ACHN (cell line): Measurements from ENCODE around the gene METAP1.
"Not testable (repeated sequence)": the region's sequence is repeated elsewhere in the genome, so short reads cannot be mapped to it uniquely, and the experiment has no call there.

ENCODE experiments used
- DNase-seq: peaks from one replicate; pipeline ENCODE4 v3.0.0-alpha.2; 2015
- in situ Hi-C: cut with HindIII; loops from 2 replicates; pipeline ENCODE4 v1.10.0; 2017; ENCODE audit warnings: low sequenced_read_pairs, low pct_ligation_motif_present, low pct_unique_long_range_greater_than_20kb

The METAP1 gene

DNA sequence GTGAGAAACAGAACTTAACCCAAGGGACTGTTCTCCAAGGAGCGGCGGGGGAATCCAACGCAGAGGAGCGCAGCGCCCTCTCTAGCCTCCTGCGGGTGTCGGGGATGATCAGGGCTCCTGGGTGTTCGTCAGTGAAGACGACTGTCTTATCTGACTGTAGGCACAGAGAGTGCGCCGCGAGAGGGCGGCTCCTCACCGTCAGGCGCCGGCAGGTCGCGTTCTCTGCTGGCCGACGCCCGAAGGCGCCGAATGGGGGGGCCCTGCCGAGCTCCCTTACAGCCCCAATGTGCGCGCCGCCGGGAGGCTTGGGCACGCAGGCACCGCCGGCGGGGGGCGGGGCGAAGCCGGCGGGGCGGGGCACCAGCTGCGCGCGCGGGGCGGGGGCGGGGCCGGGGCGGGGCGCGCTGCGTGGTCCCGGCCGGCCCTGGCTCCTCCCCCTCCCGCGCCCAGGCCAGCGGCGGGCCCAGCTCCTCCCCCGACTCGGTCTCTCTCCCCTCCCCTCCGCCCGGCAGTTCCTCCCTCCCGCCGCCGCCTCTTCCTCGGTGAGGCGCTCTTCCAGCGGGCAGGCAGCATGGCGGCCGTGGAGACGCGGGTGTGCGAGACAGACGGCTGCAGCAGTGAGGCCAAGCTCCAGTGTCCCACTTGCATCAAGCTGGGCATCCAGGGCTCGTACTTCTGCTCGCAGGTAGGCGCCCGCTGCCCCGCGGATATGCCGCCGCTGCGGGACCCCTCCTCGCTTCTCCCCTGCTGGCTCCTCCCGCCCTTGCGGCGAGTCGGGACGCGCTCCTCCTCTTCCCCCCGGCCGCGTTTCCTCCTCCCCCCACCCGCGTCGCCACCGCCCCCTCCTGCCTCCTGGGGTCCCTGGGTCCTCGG is at the start of gene METAP1:
Gene METAP1 (plus strand): TSS at position 539 of the 873 bp plus-strand sequence. CDS start 33 bp downstream, at position 572.
- in situ Hi-C loops, result no loop called here
- peak; percentile 94 for DNase-seq

DNA sequence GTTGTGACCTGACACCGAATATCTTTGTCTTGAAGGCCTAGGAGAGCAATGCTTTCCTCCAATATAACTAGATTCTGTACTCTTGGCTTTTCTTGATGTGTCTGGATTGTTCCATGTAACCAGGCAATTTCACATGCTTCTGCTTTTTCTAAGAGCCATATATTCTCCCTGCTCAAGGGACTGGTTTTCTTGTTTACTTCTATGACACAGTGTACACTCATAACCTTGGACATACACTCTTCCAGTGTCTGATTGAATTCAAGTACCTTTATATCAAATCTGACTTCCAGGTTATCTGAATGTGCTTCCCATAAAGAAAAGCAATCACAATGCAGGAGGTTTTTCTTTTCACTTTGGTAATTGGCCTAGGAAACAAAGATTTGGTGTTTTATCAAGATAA is 49.2 kb upstream of the METAP1 start:
- in situ Hi-C loops, result no loop called here
- DNase-seq, result no peak

DNA sequence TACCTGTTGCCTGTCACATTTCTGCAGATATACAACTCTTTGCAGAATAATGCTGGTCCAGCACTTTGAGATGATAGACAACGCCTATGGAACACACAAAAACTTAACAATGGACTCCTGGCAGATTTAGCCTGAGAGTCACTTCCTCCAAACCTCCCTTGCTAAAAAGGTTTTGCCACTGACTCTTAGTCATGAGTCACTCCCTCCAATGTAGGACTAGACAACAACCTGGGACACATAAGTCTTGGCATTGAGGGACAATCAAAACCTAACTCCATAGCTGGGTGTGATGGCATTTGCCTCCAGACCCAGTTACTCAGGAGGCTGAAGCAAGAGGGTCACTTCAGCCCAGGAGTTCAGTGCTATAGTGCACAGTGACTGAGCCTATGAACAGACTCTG is 44.6 kb upstream of the METAP1 start:
- no peak for DNase-seq
- in situ Hi-C loops, result no loop called here

DNA sequence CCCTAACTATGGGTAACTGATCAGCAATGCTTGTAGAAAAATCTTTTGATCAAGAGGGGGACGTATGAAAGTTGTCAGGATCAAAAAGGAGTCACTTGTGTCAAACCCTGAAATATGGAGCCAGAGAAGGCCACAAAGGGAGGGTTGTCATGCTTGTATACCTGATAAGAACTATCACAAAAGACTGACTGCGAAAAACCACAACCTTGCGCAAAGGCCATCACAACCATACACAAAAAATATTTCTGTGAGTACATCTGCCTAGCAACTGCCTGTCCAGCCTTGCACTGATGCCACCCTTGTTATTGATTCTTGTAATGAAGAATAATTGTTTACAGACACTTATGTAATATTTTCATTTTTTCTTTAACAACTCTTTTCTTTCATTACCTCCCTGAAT is 43.8 kb upstream of the METAP1 start:
- in situ Hi-C loops, result no loop called here

DNA sequence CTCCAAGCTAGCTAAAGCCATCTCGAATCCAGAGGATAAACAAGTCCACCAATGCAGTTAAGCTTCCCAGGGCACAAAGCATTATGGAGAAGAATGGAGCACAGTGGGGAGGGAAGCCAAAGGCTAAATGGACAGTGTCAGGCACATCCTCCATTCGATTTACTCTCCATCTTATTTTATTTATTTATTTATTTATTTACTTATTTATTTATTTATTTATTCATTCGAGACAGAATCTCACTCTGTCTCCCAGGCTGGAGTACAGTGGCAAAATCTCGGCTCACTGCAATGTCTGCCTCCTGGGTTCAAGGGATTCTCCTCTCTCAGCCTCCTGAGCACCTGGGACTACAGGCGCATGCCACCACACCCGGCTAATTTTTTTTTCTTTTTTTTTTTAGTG is 40.3 kb upstream of the METAP1 start:
- no peak for DNase-seq
- in situ Hi-C loops, result no loop called here

More for the DNA sequence above, 43.8 kb upstream of the METAP1 start:
- DNase-seq, result no peak

DNA sequence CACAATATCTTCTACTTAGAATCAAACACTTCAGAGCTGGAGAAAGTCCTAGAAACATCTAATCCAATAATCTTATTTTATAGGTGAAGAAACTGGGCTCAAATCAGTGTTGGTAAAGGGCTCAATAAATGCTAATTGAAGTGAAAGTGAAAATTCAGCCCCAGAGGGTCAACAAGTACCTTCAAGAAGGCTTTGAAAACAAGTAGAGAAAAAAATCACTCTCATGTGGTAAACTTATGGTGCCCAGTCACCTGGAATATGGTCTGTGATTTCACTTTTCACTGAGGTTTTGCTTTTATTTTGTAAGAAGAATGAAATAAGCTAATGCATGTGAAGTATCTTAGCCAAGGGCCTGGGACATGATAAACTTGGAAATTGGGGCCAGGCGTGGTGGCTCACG is 37.5 kb upstream of the METAP1 start:
- DNase-seq, result no peak
- in situ Hi-C loops, result no loop called here

DNA sequence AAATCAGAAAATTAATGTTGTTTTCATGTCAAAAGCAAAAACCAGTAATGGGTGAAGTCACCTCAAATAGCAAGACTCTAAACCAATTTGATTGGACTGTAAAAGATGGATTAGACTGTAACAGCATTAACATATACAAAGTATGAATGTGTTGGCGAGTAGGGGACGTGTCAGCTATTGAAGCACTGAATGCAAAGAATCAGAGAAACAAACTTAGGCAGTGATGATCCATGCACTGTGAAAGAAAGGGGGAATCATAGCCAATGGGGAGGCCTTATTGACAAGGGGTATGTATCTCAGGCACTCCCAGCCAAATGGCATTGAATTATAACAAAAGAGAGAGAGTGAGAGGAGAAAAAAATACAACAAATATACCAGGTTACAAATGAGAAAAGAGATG is 36.1 kb upstream of the METAP1 start:
- in situ Hi-C loops, result no loop called here
- no peak for DNase-seq

DNA sequence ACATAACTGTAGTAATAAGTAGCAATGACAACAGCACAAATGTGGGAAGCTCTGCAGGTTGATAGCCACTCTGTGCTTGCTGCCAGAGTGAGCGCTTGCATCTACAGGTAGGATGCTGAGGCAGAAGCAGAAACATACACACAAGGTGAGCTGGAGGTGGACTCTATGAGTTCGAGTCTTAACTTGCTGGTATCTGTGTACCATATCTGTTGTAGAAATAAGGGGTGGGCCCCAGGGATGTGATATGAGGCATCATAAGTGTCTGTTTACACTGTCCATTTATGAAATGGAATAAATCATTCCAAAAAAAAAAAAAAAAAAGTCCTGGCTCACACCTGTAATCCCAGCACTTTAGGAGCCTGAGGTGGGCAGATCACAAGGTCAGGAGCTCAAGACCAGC is 33.8 kb upstream of the METAP1 start:
- no peak for DNase-seq
- in situ Hi-C loops, result no loop called here

DNA sequence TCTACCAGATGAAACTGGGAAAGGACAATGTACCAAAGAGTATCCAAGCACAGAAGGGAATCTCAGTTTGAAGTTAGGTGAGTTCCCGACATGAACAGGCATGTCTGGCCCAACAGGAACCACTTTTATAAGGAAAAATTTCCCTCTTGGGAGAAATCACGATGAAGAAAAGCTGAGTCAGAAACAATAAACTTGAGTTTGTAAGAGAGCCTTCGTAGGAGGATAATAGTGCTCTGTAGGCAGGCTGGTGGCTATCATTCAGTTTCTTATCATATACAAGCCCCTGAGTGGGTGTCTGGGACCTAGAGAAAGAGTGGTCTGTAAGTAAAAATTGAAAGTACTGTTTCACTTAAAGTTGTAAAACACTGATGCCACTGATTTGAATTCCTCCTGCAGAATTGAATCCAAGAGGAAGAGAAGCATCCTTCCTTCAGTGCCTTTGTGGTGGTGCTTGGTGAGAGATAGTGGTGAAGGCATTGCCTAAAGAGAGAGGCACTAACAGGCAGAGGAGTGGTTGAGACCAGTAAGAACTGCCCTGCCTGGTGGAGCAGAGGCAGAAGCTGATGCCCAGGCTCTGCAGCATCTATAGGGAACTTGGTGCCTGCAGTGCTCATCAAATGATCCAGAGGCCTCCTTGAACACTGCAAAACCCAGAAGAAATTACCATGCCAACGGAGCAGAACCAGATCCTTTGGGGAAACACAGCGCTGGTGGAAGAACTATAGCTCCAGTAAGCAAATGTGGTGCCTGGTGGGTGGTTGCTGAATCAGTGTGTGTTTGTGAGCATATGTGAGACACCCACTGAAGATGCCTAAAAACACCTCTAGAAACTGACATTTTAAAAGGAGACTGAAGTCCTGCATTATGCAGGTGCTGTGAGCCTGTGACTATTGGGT is 31.7 kb upstream of the METAP1 start:
- in situ Hi-C loops, result no loop called here
- DNase-seq, result no peak

DNA sequence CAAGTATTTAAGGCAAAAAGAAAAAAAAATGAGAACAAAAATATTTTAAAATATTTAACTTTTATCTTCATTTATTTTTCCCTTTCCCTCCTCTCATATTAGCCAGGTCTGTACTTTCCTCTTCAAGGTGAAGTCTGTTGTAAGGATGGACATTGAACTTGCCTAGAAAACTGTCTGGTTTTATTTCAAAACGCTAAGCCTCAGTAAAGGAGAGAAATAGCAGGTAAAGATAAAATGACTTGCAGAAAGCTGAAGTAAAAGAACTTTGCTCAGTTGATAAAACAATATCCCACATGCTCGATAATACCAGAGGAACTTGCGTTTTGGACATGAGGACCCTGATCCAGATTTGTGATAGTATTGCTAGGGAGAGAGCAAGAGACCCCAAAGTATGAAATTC is 28.6 kb upstream of the METAP1 start:
- no peak for DNase-seq
- in situ Hi-C loops, result no loop called here

DNA sequence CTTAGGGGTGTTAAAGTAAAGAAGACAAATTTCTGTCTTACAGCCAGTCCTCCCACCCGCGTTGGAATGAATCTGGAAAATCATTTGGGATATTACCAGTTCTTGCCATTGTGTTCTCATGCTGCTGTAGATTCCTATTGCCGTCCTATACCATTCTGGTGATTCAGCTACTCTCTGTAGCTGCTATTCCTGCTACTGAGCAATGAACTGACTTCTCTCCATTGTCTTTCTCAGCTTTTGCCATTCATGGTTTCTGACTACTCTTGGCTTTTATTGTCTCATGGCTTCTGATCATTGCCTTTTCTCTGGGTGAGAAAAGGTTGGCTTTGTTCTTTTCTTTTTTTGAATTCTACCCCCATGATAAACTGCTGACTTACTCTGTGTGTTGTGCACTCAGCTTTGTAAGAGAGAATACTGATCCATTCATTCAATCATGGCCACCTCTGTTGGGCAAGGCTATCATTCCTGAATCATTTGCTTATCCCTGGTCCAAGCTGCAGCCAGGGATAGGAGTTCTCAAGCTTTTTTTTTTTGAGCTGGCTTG is 27.7 kb upstream of the METAP1 start:
- no peak for DNase-seq
- in situ Hi-C loops, result no loop called here

DNA sequence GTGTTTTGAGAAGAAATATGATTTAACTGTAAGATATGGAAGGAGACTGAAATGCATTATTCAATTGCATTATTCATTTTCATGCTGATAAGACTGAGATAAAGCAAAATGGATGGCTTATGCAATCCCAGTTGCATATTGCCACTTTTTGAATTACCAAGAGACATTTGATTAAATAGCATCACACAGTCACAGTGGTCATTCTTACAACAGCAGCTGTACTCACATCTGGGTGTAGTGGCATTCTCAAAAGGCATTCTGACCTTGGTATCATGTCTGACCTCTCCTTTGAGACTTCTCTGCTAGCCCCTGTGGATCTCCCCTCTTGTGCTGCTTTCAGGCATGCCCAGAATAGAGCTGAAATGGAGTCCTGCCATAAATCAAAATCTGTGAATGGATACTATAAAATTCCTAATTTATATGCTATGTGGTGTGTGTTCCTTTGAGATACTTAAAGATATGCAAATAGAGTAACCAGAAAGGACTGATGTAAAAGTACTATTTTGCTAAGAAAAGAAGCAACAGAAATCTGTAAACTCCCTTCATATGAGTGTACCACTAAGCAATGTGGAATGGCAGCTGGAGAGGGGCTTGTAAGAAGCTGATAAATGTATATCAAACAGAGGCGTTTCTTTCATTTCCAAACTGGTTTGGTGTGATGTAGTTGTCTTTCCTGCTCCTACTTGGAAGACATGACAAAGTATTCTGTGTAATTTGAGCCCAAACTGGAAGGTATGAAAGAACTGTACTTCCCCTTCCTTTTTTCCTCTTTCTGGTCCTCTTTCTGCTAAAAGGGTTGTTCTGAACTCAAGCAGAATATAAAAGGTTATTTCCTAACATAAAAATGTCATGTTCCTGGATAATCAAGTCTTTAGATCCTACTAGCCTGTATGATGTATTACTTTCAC is 25.4 kb upstream of the METAP1 start:
- no peak for DNase-seq
- in situ Hi-C loops, result no loop called here

DNA sequence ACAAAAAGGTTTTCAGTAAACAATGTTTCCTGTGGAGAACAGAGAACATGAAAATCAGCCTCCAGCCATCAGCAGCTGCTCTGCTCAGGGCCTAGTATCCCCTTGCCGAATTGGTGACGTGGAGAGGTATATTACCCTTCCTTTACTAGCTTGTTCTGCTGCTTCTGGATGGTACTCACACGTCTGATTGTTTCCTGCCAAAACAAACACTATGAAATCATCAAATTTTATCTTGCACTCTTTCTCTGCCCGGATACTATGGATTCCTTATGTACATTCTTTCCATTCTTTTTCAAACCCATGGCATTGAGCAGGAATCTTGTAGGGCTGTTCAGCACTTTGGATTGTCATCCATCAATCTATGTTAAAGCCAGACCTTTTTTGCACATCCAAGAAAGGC is 18.8 kb upstream of the METAP1 start:
- DNase-seq, result no peak
- in situ Hi-C loops, result no loop called here

DNA sequence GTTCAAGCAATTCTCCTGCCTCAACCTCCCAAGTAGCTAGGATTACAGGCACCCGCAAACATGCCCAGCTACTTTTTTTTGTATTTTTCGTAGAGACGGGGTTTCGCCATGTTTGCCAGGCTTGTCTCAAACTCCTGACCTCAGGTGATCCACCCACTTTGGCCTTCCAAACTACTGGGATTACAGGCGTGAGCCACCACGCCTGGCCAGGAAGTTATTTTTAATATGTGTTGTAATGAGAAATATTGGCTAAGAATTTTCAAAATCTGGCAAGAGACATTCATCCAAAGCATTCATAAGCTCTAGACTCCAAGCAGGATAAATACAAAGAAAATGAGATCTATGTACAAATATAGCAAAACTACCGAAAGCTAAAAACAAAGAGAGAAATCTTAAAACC is 18.0 kb upstream of the METAP1 start:
- DNase-seq, result no peak
- in situ Hi-C loops, result no loop called here

DNA sequence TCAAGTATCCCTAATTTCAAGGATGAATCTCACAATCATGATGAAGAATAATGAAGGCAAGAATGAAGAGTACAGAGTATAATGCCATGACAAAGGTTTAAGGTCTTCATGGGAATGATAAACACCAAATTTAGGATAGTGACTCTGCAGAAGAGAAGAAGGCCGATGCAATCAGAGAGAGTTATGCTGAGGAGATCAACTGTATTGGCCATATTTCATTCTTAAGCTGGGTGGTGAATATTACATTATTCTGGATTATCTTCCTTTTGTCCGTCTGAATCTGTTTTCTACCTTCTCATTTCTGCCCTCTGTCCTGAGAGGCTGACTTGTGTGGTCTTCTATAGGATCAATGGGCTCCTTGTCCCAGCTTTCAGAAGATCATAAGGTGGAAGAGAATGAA is 7.8 kb upstream of the METAP1 start:
- in situ Hi-C loops, result no loop called here
- DNase-seq, result no peak

DNA sequence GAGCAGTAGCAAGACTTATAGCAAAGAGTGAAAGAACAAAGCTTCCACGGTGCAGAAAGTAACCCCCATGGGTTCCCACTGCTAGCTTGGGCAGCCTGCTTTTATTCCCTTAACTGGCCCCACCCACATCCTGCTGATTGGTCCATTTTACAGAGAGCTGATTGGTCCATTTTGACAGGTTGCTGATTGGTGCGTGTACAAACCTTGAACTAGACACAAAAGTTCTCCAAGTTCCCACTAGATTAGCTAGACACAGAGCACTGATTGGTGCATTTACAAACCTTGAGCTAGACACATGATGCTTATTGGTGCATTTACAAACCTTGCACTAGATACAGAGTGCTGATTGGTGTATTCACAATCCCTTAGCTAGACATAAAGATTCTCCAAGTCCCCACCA is 2.7 kb upstream of the METAP1 start:
- in situ Hi-C loops, DNase-seq: not testable (repeated sequence)

DNA sequence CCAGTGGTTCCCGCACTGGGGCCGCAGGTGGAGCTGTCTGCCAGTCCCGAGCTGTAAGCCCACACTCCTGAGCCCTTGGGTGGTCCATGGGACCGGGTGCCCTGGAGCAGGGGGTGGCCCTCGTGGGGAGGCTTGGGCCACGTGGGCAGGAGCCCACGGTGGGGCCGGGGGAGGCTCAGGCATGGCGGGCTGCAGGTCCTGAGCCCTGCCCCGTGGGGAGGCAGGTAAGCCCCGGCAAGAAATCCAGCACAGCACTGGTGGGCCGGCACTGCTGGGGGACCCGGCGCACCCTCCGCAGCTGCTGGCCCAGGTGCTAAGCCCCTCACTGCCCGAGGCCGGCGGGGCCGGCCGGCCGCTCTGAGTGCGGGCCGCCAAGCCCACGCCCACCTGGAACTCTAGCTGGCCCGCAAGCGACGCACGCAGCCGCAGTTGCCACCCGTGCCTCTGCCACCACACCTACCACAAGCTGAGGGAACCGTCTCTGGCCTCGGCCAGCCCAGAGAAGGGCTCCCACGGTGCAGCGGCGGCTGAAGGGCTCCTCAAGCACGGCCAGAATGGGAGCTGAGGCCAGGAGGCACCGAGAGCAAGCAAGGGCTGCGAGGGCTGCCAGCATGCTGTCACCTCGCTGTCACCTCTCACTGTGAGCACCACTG is 2.0 kb upstream of the METAP1 start:
- DNase-seq, result no peak
- in situ Hi-C loops, result no loop called here
